ENCODE data around the gene OSBPL7.
A peak's percentile ranks its signal among the peaks of the same experiment; 100 is the strongest.
"Not testable (repeated sequence)": the region's sequence is repeated elsewhere in the genome, so short reads cannot be mapped to it uniquely, and the experiment has no call there.

Gene OSBPL7

GRCh38 chr17:47806026-47806912 lies 15.3 kb downstream of the OSBPL7 start:
- no peak for DNase-seq (ENCODE audit: low read depth)

- no peak for DNase-seq (ENCODE audit: low read depth)
Observed at GRCh38 chr17:47804461-47804860, 17.1 kb downstream of the OSBPL7 start.

- DNase-seq (ENCODE audit: low read depth) = no peak
Observed at GRCh38 chr17:47803751-47804150, 17.8 kb downstream of the OSBPL7 start.

- DNase-seq (ENCODE audit: low read depth) = no peak
Observed at GRCh38 chr17:47803201-47803600, 18.4 kb downstream of the OSBPL7 start.

- DNase-seq (ENCODE audit: low read depth) = peak; percentile 35
Observed at GRCh38 chr17:47802341-47803022, 19.1 kb downstream of the OSBPL7 start.

- no peak for DNase-seq (ENCODE audit: low read depth)
Observed at GRCh38 chr17:47801906-47802305, 19.7 kb downstream of the OSBPL7 start.

- DNase-seq (ENCODE audit: low read depth) = no peak
Observed at GRCh38 chr17:47801176-47801765, 20.3 kb downstream of the OSBPL7 start.

- no peak for DNase-seq (ENCODE audit: low read depth)
Observed at GRCh38 chr17:47800686-47801085, 20.9 kb downstream of the OSBPL7 start.

GRCh38 chr17:47797797-47798196 lies 23.8 kb downstream of the OSBPL7 start:
- DNase-seq (ENCODE audit: low read depth) = no peak

- DNase-seq (ENCODE audit: low read depth) = no peak
Observed at GRCh38 chr17:47792979-47793378, 28.6 kb downstream of the OSBPL7 start.

- no peak for DNase-seq (ENCODE audit: low read depth)
Observed at GRCh38 chr17:47792457-47792856, 29.1 kb downstream of the OSBPL7 start.

- DNase-seq (ENCODE audit: low read depth) = no peak
Observed at GRCh38 chr17:47791025-47791424, 30.6 kb downstream of the OSBPL7 start.

GRCh38 chr17:47789611-47790561 lies 31.7 kb downstream of the OSBPL7 start:
- peak; percentile 18 for DNase-seq (ENCODE audit: low read depth)

GRCh38 chr17:47785538-47786123 lies 36.0 kb downstream of the OSBPL7 start:
- no peak for DNase-seq (ENCODE audit: low read depth)

- no peak for DNase-seq (ENCODE audit: low read depth)
Observed at GRCh38 chr17:47781397-47781796, 40.2 kb downstream of the OSBPL7 start.

- DNase-seq (ENCODE audit: low read depth) = no peak
Observed at GRCh38 chr17:47778184-47778635, 43.4 kb downstream of the OSBPL7 start.

- DNase-seq (ENCODE audit: low read depth) = no peak
Observed at GRCh38 chr17:47776330-47777197, 45.0 kb downstream of the OSBPL7 start.

GRCh38 chr17:47774987-47775580 lies 46.5 kb downstream of the OSBPL7 start:
- DNase-seq (ENCODE audit: low read depth) = no peak

GRCh38 chr17:47774331-47774730 lies 47.3 kb downstream of the OSBPL7 start:
- no peak for DNase-seq (ENCODE audit: low read depth)

- not testable (repeated sequence) for DNase-seq (ENCODE audit: low read depth)
Observed at GRCh38 chr17:47773649-47774048, 47.9 kb downstream of the OSBPL7 start.

Data from stimulated activated CD8-positive, alpha-beta memory T cell treated with anti-CD3 and anti-CD28 coated beads, Interleukin-7, amount 100 ng/mL, for 24 hours (primary cell).